Panc1 (cell line): ENCODE measurements around the gene ACYP2. TPM values are rescaled to one million over a fixed set of nuclear protein-coding genes. Genes with fewer than 3 reads are reported as not detected.

Source experiments
- ATAC-seq: fragments of 200-7000 bp; cut with Tn5 transposase; 2 replicates; pipeline ENCODE4 v1.9.1; 2020; ENCODE audit warnings: mild to moderate bottlenecking, moderate library complexity
- BruUV-seq: library from RNA; stranded (reverse); fragments of 400-500 nt; replicated peaks from 2 replicates; lab custom pipeline; 2021; lab: Mats Ljungman, UMichigan
- CTCF ChIA-PET: fragments of 300-600 bp; sonication (Branson Sonifier 250); formaldehyde crosslinking; loops from one replicate; lab custom pipeline; 2022; ENCODE audit warnings: antibody characterized with exemption; lab: Charles Lee
- POLR2A ChIA-PET: fragments of 300-600 bp; sonication (Branson Sonifier 250); formaldehyde crosslinking; loops from one replicate; lab custom pipeline; 2022; ENCODE audit warnings: antibody characterized with exemption; lab: Charles Lee
- DNase-seq: peaks from one replicate; pipeline ENCODE4 v3.0.0-alpha.2; 2010; ENCODE audit warnings: low read depth, low spot score
- H3K27ac ChIP-seq: 2 replicates; pipeline ENCODE4 v1.5.1; 2011; ENCODE audit warnings: mild to moderate bottlenecking, low read length, inconsistent platforms
- H3K27me3 ChIP-seq: fragments of 200-500 bp; sonication (Bioruptor generic); 2 replicates; pipeline ENCODE4 v1.6.0; 2014; ENCODE audit warnings: low read length, inconsistent platforms; ENCODE audit not compliant: control insufficient read depth, insufficient read depth
- H3K36me3 ChIP-seq: fragments of 200-500 bp; sonication (Bioruptor generic); 2 replicates; pipeline ENCODE4 v1.5.1; 2014; ENCODE audit warnings: inconsistent platforms, mild to moderate bottlenecking, low read length, moderate library complexity; ENCODE audit not compliant: control insufficient read depth, insufficient read depth
- H3K4me1 ChIP-seq: 2 replicates; pipeline ENCODE4 v1.5.1; 2011; ENCODE audit warnings: inconsistent platforms, mild to moderate bottlenecking, low read length, moderate library complexity; ENCODE audit not compliant: control insufficient read depth, insufficient read depth
- H3K4me3 ChIP-seq, 2 experiments: 2 replicates each; pipeline ENCODE4 v1.5.1; 2011 to 2012; ENCODE audit warnings: low read depth in 2 of 2, low read length in 2 of 2, mild to moderate bottlenecking in 2 of 2, inconsistent platforms in 1 of 2, moderate library complexity in 1 of 2
- H3K9me3 ChIP-seq: fragments of 200-500 bp; sonication (Bioruptor generic); 2 replicates; pipeline ENCODE4 v1.5.1; 2014; ENCODE audit warnings: low read depth, mild to moderate bottlenecking, inconsistent platforms, low read length, moderate library complexity; ENCODE audit not compliant: control insufficient read depth, insufficient read depth
- CTCF ChIP-seq: fragments of 450-650 bp; IDR thresholded peaks from 2 replicates; pipeline ENCODE4 v1.5.1; 2017; ENCODE audit warnings: mild to moderate bottlenecking
- POLR2AphosphoS5 ChIP-seq: IDR thresholded peaks from 2 replicates; pipeline ENCODE4 v1.6.1; 2012; ENCODE audit warnings: mild to moderate bottlenecking, low read depth, low read length, moderate library complexity
- REST ChIP-seq, 2 experiments: IDR thresholded peaks; 2 replicates each; pipeline ENCODE4 v1.6.1; 2011 to 2012; ENCODE audit warnings: low read depth in 2 of 2, control low read depth in 1 of 2, low read length in 1 of 2, mild to moderate bottlenecking in 1 of 2, moderate library complexity in 1 of 2; ENCODE audit not compliant: insufficient read depth in 1 of 2
- SIN3A ChIP-seq: IDR thresholded peaks from 2 replicates; pipeline ENCODE4 v1.6.1; 2012; ENCODE audit warnings: low read depth, mild to moderate bottlenecking, low read length, moderate library complexity, borderline replicate concordance; ENCODE audit not compliant: insufficient read depth
- TCF7L2 ChIP-seq: IDR thresholded peaks from 2 replicates; pipeline ENCODE4 v1.6.1; 2011; ENCODE audit warnings: mild to moderate bottlenecking, low read depth, low read length, inconsistent platforms
- in situ Hi-C: cut with HindIII; loops from 2 replicates; pipeline ENCODE4 v1.10.0; 2016; ENCODE audit warnings: low sequenced_read_pairs, low pct_unique_long_range_greater_than_20kb
- intact Hi-C: fragments of 100-400 bp; cut with micrococcal nuclease; formaldehyde crosslinking; loops from one replicate; pipeline ENCODE4 v1.10.0; 2022; ENCODE audit not compliant: unreplicated experiment
- total RNA-seq: library from RNA; stranded (reverse); gene quantifications from one replicate; pipeline ENCODE4 v1.2.1, GENCODE V29; 2021; ENCODE audit not compliant: unreplicated experiment

ACYP2 gene
- total RNA-seq, 1 experiment from 2014 or later = 11.5 TPM

GRCh38 chr2:54122171-54122935 is 6.9 kb downstream of the ACYP2 start:
- no peak for ATAC-seq
- intact Hi-C loops = no loop called here
- DNase-seq = no peak
- CTCF ChIA-PET = no interaction called here
- Histone ChIP-seq H3K4me3 (no peak overlapping the region), H3K4me1 (no peaks in the 10 kb centered on the region), H3K36me3 (no peaks in the 10 kb centered on the region), H3K27ac (no peak overlapping the region), H3K27me3 (no peaks in the 10 kb centered on the region), H3K9me3 (peaks cover 7% of the 10 kb centered on the region; the same call in 1 of the 2 replicates)
- in situ Hi-C loops = no loop called here
- POLR2A ChIA-PET = no interaction called here
- BruUV-seq = no TSS peak
- no peak for TF ChIP-seq TCF7L2
- TF ChIP-seq CTCF = no peak
- TF ChIP-seq REST (IDR thresholded peaks at IDR 0.05; ENCODE audit: insufficient read depth in 1 of 2, low read depth in 2 of 2, low read length in 1 of 2) = no peak
- TF ChIP-seq SIN3A = no peak
- TF ChIP-seq POLR2AphosphoS5 = no peak

GRCh38 chr2:54122939-54123338 is 7.5 kb downstream of the ACYP2 start:
- POLR2A ChIA-PET = no interaction called here
- DNase-seq = no peak

More at GRCh38 chr2:54122939-54123338, 7.5 kb downstream of the ACYP2 start:
- CTCF ChIA-PET = no interaction called here
- in situ Hi-C loops (no loop called here), intact Hi-C loops (no loop called here)
- Histone ChIP-seq H3K27ac (no peak overlapping the region), H3K27me3 (no peaks in the 10 kb centered on the region), H3K9me3 (peaks cover 7% of the 10 kb centered on the region; the same call in 1 of the 2 replicates), H3K4me3 (no peak overlapping the region), H3K4me1 (no peaks in the 10 kb centered on the region), H3K36me3 (no peaks in the 10 kb centered on the region)
- ATAC-seq = no peak; the same call in 1 of the 2 replicates
- TF ChIP-seq POLR2AphosphoS5 (no peak), SIN3A (no peak), REST (IDR thresholded peaks at IDR 0.05; ENCODE audit: insufficient read depth in 1 of 2, low read depth in 2 of 2, low read length in 1 of 2) (no peak), CTCF (no peak), TCF7L2 (no peak)
- BruUV-seq = no TSS peak
